GM15510 (cell line): Measurements from ENCODE around the gene IMPG1.

Experiments
- POLR2A ChIP-seq: IDR thresholded peaks from 3 replicates; pipeline ENCODE4 v1.6.1; 2011; ENCODE audit warnings: borderline replicate concordance; ENCODE audit not compliant: insufficient read length; ENCODE audit errors: extremely low read depth

IMPG1 gene

GRCh38 chr6:75882734-75883133 lies 189.7 kb downstream of the IMPG1 start:
- TF ChIP-seq POLR2A, result no peak

DNA sequence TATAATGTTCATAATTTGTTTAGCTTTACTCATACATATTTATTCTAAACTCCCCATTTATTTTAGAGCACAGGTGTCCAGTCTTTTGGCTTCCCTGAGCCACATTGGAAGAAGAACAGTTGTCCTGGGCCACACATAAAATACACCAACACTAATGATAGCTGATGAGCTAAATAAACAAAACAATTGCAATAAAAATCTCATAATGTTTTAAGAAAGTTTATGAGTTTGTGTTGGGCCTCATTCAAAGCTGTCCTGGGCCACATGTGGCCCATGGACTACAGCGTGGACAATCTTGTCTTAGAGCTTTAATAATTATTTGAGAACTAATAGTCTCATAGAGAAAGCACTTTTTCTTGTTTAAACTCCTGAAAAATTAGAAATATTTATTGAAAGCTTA lies 192.2 kb downstream of the IMPG1 start:
- TF ChIP-seq POLR2A, result no peak

DNA sequence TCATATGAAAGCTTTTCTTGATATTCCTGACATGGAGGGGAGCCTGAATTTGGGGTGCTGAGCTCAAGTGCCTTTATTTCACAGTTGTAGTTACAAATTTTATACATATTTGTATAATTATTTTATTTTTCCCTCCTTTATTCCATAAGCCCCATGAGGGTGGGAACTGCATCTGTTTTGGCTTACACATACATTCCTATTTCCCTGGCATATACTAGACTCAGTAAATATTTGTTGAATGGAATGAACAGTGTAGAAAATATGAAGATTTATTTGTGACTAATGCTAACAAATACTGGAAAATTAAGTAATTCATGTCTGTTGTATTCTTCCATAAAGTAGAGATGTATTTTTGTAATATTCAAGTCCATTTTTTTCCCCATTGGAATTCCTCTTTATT lies 196.3 kb downstream of the IMPG1 start:
- TF ChIP-seq POLR2A, result no peak

- TF ChIP-seq POLR2A, result no peak
Measured at GRCh38 chr6:75874224-75874623, 198.2 kb downstream of the IMPG1 start.
